HG02610 (cell line): ENCODE results near the gene LIPA.
A peak's percentile ranks its signal among the peaks of the same experiment; 100 is the strongest.
"Not testable (repeated sequence)": the region's sequence is repeated elsewhere in the genome, so short reads cannot be mapped to it uniquely, and the experiment has no call there.

Source experiments
- ATAC-seq: cut with Tn5 transposase; IDR thresholded peaks from one replicate; pipeline ENCODE4 v1.9.1; 2021; ENCODE audit warnings: mild to moderate bottlenecking, moderate library complexity; ENCODE audit not compliant: unreplicated experiment

The LIPA gene

GRCh38 chr10:89251409-89252224, at the start of gene LIPA:
Gene LIPA, minus strand, starts transcription at chr10:89251775. Its CDS starts 4,127 bp downstream, at chr10:89247648.
- peak; percentile 97 for ATAC-seq

DNA sequence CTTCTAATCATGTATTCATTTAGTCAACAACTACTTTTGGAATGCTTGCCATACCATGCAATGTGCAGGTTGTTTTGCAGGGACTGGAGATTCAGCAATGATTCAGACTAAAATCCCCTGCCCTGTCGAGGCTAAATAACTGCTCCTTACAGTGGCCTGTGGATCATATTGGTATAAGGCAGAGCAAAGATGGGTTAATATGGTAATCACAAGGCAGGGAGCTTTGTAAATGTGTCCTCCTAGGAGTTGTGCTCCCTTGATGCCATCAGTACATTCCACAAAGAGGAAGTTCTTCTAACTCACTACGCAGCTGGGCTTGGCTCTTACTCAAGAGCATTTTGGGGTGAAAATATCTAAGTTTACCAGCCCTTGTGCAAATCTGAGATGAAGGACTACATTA, 49.7 kb upstream of the LIPA start:
- no peak for ATAC-seq

DNA sequence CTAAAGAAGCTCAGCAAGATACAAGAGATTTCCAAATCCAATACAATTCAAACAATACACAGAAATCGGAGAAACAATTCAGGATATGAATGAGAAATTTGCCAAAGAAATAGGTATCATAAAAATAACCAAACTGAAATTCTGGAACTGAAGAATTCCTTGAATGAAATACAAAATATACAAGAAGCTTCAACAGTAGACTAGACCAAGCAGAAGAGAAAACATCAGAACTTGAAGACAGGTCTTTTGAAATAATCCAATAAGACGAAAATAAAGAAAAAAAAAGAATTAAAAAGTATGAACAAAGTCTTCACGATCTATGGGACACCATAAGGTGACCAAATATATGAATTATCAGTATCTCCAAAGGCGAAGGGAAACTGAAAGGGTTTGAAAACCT, 47.5 kb upstream of the LIPA start:
- ATAC-seq = no peak

DNA sequence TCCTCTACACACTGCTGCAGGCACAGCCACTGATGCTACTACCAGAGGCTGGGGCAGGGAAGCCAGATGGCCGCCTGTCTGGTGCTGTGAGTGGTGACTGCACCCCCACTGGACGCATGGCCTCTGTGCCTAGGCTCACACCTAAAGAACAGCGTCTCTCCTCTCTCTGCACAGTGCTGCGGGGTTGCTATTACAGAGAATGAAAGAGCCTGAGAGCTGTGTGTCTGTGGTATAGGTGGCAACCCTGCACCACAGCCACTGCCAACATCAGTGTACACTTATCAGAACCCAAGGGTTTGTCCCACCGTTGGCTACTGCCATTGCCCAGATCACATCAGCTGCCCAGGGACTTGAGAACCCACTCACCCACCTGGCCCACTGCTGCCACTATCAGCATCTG, 46.2 kb upstream of the LIPA start:
- no peak for ATAC-seq

DNA sequence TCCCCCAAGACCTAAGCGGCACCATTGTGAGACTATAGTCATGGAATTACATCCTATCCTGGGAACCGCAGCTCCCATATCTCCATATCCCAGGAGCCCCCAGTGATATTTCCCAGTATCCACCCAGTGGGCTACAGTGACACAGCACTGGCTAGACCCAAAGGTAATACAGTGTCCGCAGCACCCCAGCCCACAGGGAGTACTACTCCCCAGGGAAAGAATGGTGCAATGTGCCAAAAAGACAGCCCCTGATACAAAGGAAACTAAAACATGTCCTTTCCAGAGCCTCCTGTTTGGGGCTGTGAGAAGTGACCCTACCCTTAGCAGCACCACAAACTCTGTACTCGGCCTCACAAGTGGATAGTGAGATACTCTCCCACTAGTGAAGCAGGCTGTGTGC, 45.8 kb upstream of the LIPA start:
- ATAC-seq = no peak

- peak; percentile 35 for ATAC-seq
These were observed 44.7 kb upstream of the LIPA start for GRCh38 chr10:89296220-89296648.

DNA sequence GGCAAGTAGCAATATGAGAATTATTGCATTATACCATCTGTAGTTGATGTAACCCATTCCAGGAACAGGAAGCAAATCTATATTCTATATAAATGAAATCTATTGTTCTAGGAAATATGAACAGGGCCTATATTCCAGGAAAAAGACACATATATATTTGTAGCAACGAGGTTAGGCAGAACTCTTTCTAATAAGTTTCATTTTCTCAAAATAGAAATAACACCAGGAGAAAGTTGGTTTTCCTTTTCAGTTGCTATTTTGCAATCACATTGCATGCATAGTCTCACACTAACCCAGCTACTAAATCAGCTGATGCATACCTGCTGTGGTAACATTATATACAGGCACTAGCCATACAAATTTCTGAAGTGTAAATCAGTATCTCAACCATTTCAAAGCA, 44.0 kb upstream of the LIPA start:
- ATAC-seq = peak; percentile 56

- no peak for ATAC-seq
These were observed 43.2 kb upstream of the LIPA start for GRCh38 chr10:89294721-89295239.

- not testable (repeated sequence) for ATAC-seq
These were observed 33.7 kb upstream of the LIPA start for GRCh38 chr10:89285303-89285702.

GRCh38 chr10:89284711-89285110, 33.1 kb upstream of the LIPA start:
- ATAC-seq = not testable (repeated sequence)

DNA sequence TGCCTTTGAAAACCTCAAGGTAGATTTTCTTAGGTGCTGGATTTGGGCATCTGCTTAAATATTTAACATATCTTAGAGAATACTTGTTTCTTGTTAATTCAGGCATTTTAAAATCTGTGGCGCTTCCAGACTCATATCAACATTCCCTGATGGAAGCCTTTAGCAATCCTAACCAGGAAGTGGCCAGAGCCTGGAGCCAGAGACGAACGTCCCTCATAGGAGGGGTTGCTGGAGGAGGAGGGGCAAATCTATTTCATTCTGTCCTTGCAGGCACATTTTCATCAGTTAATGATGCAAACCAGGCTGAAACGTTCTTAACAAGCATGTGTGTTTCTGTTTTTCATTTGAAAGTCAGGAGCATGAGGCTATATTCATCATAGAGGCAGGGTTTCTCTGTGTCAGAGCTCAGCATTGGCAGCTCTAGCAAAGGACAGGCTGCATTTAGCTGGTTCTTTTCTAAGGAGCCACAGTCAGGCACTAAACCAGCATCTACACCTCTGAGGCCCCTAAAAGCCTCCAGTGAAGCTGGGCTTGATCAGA, 32.4 kb upstream of the LIPA start:
- no peak for ATAC-seq

DNA sequence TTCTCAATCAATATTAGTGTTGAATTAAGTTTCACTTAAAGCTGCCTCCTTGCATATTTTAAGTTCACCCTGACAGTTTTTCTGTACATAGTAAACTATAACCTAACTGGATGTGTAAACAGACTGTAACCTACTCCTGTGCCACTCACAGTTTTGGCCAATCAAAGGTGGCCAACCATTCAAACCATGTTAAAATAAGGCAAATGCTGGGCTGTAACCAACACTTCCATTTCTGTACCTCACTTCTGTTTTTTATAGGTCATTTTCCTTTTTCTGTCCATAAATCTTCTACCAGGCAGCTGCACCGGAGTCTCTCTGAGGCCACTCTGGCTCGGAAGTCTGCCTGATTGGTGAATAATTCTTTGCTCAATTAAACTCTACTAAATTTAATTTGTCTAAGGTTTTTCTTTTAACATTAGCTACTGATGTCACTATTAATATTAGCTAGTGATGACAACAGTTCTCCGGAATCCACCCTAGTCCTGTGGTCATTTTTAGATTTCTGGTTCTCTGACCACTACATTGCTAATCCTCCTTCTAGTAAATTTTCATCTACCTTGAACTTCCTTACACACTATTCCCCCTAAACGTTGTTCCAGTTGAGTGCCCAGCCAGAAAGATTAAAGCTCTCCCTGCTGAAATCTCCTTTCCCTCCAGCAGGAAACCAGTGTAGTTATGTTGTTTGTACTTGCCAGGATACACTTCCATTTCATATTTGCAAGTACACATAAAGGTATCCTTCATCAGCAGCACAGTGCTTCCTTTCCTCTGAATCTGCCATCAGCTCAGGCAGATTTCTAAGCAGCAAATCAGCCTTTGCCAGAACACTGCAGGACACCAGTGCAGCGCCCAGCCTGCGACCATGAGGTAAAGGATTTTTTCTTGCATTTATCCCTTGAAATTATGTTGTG, 31.7 kb upstream of the LIPA start:
- ATAC-seq = no peak

DNA sequence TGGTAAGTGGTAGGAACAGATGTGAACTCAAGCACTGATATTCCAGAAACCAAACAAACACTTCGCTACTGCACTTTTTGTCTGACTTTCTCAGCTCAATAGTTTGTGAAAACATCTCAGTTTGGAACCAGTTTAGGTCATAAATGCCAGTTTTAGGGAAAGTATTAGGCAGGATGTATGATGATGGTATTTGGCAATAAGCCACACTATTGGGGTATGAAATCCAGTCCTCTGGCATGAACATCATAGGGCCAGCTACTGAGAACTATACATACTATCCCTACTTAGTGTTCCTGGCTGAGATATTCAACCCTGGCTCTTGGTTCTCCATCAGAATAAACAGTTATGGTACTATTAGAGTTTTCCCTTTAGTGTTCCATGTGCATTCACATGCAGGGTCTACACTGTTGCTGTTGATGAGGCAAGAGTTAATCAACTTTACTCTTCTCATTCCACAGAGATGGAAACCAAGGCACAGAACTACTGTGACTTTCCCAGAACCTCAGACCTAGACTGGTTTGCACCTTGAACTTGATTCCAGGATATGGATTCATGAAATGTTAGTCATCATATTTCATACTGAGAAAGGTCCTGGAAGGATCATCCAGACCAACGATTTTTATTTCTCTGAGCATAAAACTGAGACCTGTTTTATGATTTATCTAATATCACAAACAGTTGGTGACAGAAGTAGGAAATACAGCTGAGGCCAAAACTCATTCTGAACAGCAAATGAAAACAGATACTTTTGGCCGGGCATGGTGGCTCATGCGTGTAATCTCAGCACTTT, 30.2 kb upstream of the LIPA start:
- ATAC-seq = no peak

- ATAC-seq = no peak
These were observed 28.9 kb upstream of the LIPA start for GRCh38 chr10:89280508-89280907.

- no peak for ATAC-seq
These were observed 27.9 kb upstream of the LIPA start for GRCh38 chr10:89279421-89279869.

DNA sequence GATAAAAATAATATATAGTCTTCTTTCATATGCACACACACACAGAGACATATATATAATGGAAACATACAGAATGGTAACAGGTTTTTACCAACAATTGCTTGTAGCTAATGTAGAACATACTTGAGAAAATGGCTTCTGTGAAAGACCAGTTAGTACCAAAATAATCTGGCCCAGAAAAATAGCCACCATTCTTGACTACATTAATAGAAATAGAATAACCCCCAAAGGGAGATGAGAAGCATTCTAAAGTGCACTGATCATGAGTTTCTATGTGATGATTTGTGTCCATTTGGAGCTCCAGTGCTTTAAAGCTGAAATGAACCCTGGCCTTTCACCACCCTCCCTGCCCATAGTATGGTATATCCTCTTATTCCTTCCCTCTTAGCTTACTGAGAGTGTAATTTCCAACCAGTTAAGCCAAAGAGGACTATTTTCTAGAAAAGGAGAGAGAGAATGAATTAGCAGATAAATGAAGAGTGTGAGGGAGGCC, 27.4 kb upstream of the LIPA start:
- no peak for ATAC-seq

- ATAC-seq = no peak
These were observed 26.5 kb upstream of the LIPA start for GRCh38 chr10:89278034-89278535.

DNA sequence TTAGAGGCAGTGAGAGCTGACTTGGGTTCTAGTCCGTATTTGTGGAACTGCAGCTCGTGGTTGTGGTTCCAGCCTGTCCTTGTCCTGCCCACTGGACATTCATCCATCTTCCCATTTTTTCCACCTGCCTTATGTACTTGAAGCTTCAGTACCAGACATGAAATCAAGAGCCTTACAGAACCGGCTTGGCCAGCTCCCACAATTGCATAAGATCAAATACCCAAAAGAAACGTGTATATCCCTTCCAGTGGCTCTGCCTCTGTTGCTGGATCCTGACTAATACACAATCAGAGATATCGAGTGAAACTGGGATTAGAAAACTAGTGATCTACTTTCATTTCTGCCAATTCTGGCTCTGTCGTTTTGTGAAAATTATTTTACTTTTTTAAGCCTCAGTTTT, 23.8 kb upstream of the LIPA start:
- no peak for ATAC-seq

GRCh38 chr10:89274928-89275327, 23.4 kb upstream of the LIPA start:
- no peak for ATAC-seq

GRCh38 chr10:89273680-89274079, 22.1 kb upstream of the LIPA start:
- no peak for ATAC-seq
